GM18508 (cell line): ENCODE results near the gene SLC28A1.
"Not testable (repeated sequence)": the region's sequence is repeated elsewhere in the genome, so short reads cannot be mapped to it uniquely, and the experiment has no call there.

Source experiments
- ATAC-seq: cut with Tn5 transposase; IDR thresholded peaks from one replicate; pipeline ENCODE4 v1.9.1; 2021; ENCODE audit warnings: moderate number of reproducible peaks; ENCODE audit not compliant: insufficient read depth, unreplicated experiment

Gene SLC28A1, protein sequence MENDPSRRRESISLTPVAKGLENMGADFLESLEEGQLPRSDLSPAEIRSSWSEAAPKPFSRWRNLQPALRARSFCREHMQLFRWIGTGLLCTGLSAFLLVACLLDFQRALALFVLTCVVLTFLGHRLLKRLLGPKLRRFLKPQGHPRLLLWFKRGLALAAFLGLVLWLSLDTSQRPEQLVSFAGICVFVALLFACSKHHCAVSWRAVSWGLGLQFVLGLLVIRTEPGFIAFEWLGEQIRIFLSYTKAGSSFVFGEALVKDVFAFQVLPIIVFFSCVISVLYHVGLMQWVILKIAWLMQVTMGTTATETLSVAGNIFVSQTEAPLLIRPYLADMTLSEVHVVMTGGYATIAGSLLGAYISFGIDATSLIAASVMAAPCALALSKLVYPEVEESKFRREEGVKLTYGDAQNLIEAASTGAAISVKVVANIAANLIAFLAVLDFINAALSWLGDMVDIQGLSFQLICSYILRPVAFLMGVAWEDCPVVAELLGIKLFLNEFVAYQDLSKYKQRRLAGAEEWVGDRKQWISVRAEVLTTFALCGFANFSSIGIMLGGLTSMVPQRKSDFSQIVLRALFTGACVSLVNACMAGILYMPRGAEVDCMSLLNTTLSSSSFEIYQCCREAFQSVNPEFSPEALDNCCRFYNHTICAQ

GRCh38 chr15:84883916-84884781 lies at the start of gene SLC28A1:
SLC28A1 (plus strand) TSS chr15:84884662; CDS start chr15:84887761, 3,099 bp downstream.
- ATAC-seq: no peak

DNA sequence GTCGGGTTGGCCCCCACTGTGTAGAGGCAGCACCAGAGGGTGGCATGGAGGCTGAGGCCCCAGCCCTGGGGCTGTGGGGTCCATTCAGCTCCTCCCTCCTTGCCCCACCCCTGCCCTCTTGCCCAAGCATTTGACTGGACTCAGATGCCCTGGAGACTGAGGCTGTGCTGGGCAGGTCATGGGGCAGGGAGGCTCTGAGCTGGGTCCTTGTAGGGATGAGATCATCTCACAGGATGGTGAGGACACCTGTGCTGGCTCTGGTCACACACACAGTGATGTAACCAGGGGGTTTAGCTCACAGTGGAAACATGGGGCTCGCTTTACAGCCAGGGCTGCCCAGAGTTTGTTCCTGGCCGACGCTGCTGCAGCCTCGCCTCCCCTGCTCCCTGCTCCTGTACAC lies 49.5 kb upstream of the SLC28A1 start:
- ATAC-seq: no peak

GRCh38 chr15:84835661-84836337 lies 48.7 kb upstream of the SLC28A1 start:
- no peak for ATAC-seq

GRCh38 chr15:84836844-84837243 lies 47.6 kb upstream of the SLC28A1 start:
- no peak for ATAC-seq

DNA sequence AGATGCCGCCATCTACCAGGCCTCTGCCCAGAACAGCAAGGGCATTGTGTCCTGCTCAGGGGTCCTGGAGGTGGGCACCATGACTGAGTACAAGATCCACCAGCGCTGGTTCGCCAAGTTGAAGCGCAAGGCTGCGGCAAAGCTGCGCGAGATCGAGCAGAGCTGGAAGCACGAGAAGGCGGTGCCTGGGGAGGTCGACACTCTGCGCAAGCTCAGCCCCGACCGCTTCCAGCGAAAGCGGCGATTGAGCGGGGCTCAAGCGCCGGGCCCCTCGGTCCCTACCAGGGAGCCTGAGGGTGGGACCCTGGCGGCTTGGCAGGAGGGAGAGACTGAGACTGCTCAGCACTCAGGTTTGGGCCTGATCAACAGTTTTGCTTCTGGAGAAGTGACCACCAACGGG lies 44.7 kb upstream of the SLC28A1 start:
- ATAC-seq: no peak

DNA sequence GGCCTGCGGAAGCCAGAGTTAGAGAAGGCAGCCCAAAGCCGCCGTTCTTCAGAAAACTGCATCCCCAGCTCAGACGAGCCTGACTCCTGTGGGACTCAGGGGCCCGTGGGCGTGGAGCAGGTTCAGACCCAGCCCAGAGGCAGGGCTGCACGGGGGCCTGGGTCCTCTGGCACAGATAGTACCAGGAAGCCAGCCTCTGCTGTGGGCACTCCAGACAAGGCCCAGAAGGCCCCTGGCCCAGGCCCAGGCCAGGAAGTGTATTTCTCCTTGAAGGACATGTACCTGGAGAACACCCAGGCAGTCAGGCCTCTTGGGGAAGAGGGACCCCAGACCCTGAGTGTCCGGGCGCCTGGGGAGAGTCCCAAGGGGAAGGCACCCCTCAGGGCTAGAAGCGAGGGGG lies 44.2 kb upstream of the SLC28A1 start:
- no peak for ATAC-seq

DNA sequence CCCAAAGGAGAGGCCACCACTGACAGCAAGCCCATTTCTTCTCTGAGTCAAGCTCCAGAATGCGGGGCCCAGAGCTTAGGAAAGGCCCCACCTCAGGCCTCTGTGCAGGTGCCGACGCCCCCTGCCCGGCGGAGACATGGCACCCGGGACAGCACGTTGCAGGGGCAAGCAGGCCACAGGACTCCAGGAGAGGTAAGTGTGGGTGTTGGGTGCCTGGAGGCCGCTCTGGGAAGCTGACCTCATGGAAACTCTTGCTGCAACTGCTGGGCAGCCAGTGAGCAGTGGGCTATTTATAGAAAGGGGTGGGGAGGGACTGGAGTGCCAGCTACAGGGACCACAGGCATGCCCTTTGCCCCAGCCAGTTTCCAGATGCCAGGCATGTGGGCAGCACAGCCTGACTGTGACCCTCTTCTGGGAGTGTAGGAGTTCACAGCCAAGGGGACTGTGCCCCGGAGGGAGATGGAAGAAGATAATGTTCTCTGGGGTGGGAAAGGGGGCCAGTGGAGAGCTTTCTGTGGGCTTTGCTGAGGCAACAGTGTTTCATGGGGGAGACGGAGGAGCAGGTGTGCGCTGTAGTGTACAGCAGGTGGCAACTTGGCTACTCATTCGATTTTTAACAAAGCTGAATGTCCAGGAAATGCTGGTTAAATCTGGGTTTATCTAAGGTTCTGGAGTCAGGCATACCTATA lies 43.6 kb upstream of the SLC28A1 start:
- ATAC-seq: no peak

DNA sequence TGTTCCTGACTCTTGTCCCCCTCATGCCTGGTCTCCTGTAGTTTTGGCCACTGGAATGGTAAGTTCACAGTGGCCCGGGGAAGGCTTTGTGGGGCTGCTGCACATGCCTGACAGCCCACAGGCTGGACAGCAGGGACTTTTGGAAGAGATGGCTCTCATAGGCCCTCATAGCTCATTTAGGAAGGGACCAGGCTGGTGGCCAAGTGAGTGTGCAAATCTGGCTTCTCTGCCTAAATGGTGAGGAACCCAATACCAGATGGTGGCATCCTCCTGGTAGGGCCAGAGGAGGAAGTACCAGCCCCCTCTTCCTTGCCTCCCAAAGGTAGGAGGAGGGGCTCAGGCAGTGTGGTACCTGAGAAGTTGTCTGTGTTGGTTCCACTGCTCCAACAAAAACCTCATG lies 41.7 kb upstream of the SLC28A1 start:
- ATAC-seq: no peak

GRCh38 chr15:84844964-84845363 lies 39.5 kb upstream of the SLC28A1 start:
- no peak for ATAC-seq

- not testable (repeated sequence) for ATAC-seq
Observed at GRCh38 chr15:84845631-84846030, 38.8 kb upstream of the SLC28A1 start.

DNA sequence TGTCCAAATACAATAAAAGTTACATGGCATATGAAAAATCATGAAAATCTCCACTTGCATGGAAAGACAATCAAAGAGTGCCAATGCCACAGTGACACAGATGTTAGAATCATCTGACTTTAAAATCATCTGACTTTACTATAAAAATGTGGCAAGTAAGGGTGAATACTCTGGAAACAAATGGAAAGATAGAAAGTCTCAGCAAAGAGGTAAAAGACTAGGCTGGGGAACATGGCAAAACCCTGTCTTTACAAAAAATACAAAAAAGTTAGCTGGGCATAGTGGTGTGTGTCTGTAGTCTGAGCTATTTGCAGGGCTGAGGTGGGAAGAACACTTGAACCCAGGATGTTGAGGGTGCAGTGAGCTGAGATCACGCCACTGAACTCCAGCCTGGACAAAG lies 38.2 kb upstream of the SLC28A1 start:
- no peak for ATAC-seq

DNA sequence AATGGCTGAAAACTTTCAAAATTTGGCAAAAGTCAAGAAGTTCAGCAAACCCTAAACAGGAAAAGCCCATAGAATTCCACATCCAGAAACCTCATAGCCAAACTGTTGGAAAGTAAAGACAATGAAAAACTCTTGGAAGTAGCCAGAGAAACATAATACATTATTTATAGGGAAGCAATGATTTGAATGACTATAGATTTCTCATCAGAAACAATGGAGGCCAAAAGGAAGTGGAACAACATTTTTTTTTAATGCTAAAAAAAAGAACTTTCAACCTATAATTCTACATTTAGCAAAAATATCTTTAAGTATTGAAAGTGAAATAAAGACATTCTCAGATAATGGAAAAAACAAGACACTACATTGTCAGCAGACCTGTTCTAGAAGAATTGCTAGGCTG lies 37.1 kb upstream of the SLC28A1 start:
- no peak for ATAC-seq

DNA sequence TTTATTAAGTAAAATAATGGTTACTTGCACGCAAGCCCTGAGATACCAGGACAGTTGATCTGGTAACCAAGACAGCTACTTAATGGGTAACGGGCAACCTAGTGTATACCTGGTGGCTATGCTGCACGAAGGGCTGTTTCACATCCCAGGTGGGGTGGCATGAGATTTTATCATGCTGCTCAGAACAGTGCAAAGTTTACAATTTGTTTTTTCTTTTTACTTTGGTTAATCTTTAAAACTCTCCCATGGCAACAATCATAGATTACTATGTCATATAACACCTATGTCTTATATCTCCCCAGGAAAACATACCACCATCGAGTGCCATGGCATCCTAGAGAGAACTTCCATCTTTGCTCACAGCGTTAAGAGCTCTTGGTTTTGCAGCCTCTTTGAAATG lies 32.2 kb upstream of the SLC28A1 start:
- no peak for ATAC-seq

DNA sequence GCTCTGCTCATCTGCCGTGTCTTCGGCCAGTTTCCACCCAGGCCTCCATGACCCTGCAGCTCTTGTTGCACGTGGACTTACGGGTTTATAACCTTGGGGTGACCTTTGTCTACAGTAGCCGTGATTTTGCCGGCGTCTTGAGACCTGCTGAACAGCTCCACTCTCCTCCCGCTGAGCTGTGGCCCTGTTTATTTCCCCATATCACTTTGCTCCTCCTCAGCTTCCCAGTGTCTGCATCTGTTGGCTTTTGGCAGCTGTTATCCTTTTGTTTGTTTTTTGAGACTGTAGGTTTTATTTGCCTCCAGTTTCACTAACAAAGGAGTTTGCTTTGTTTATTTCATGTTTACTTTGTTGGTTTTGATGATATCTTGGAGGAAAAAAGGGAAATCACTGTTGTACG lies 29.3 kb upstream of the SLC28A1 start:
- ATAC-seq: no peak

DNA sequence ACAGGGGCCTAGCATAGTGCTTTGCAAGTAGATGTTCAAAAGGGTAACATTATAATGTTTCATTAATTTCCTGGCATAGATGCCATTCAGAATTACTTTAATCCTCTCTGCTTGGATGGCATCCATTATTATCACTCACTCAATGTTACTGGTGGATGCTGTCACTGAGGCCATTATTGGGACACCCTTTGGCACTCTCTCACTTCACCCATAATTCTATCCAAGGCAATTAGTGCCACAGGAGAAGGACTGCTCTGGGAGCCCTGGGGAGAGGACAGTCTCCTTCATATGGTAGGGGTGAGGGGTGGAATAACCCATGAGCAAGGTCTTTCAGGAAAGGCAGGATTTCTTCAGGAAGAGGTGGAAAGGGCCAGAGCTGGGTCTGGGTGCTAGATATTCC lies 28.7 kb upstream of the SLC28A1 start:
- ATAC-seq: no peak

GRCh38 chr15:84856731-84857417 lies 27.6 kb upstream of the SLC28A1 start:
- ATAC-seq: no peak

DNA sequence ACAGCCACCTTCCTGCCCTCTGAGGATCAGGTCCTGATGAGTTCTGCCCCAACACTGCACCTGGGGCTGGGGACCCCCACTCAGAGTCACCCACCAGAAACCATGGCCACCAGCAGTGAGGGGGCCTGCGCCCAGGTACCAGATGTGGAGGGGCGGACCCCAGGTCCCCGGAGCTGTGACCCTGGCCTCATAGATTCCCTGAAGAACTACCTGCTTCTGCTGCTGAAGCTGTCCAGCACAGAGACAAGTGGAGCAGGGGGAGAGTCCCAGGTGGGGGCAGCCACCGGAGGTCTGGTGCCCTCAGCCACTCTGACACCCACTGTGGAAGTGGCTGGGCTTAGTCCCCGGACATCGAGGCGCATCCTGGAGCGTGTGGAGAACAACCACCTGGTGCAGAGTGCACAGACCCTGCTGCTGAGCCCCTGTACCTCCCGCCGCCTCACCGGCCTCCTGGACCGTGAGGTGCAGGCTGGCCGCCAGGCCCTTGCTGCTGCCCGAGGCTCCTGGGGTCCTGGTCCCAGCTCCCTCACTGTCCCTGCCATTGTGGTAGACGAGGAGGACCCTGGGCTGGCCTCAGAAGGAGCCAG lies 27.0 kb upstream of the SLC28A1 start:
- ATAC-seq: no peak

GRCh38 chr15:84858231-84858630 lies 26.2 kb upstream of the SLC28A1 start:
- no peak for ATAC-seq

GRCh38 chr15:84859144-84859543 lies 25.3 kb upstream of the SLC28A1 start:
- no peak for ATAC-seq
